Fibroblast of lung (primary cell): Measurements from ENCODE around the gene SLC4A3.

Experiments used
- CTCF ChIP-seq, 2 donors: IDR thresholded peaks in 1 of 2; conservative IDR thresholded peaks in 1 of 2; 1 replicate in 1 of 2; 2 replicates in 1 of 2; pipeline ENCODE4 v1.5.1; 2011 to 2012; ENCODE audit warnings: low read length in 2 of 2, control low read depth in 1 of 2, inconsistent platforms in 1 of 2, low read depth in 1 of 2, mild to moderate bottlenecking in 1 of 2
- EZH2 ChIP-seq: IDR thresholded peaks from 2 replicates; pipeline ENCODE4 v1.5.1; 2012; ENCODE audit warnings: low read length, control low read depth, mild to moderate bottlenecking; ENCODE audit errors: missing control alignments

GRCh38 chr2:219611306-219611705 is 16.1 kb upstream of the SLC4A3 start:
- TF ChIP-seq CTCF (conservative IDR thresholded peaks at IDR 0.05 in 1 of 2, IDR thresholded peaks at IDR 0.05 in 1 of 2; ENCODE audit: low read depth in 1 of 2, low read length in 2 of 2) (no peak), EZH2 (no peak)
